Liver (tissue), 9 donors: ENCODE results near the gene LRMDA. TPM values are rescaled to one million over a fixed set of nuclear protein-coding genes. Genes with fewer than 3 reads are reported as not detected.

Experiments used
- DNase-seq: peaks from one replicate; pipeline ENCODE4 v3.0.0-alpha.2; 2017; ENCODE audit warnings: low spot score
- H3K27ac ChIP-seq, 2 donors: one replicate each; pipeline ENCODE4 v1.7.0; 2013; ENCODE audit warnings: inconsistent platforms in 2 of 2, low read length in 2 of 2, control low read depth in 1 of 2, low read depth in 1 of 2, mild to moderate bottlenecking in 1 of 2
- H3K27me3 ChIP-seq, 4 donors: one replicate each; pipeline versions ENCODE4 v1.6.1 to v1.7.0; 2013; ENCODE audit warnings: low read length in 3 of 4, inconsistent platforms in 1 of 4, mild to moderate bottlenecking in 1 of 4, moderate library complexity in 1 of 4; ENCODE audit not compliant: control insufficient read depth in 4 of 4, insufficient read depth in 4 of 4
- H3K36me3 ChIP-seq, 4 donors: one replicate each; pipeline versions ENCODE4 v1.6.1 to v1.7.0; 2013; ENCODE audit warnings: low read length in 3 of 4, mild to moderate bottlenecking in 3 of 4, low read depth in 1 of 4, moderate library complexity in 1 of 4; ENCODE audit not compliant: control insufficient read depth in 4 of 4, insufficient read depth in 3 of 4
- H3K4me1 ChIP-seq, 4 donors: one replicate each; pipeline versions ENCODE4 v1.6.1 to v1.7.0; 2013; ENCODE audit warnings: low read length in 3 of 4, mild to moderate bottlenecking in 3 of 4, moderate library complexity in 1 of 4; ENCODE audit not compliant: control insufficient read depth in 4 of 4, insufficient read depth in 4 of 4
- H3K4me3 ChIP-seq, 3 donors: one replicate each; pipeline versions ENCODE4 v1.6.1 to v1.7.0; 2013; ENCODE audit warnings: low read length in 3 of 3, control low read depth in 1 of 3, low read depth in 1 of 3, mild to moderate bottlenecking in 1 of 3
- H3K9ac ChIP-seq, 2 donors: one replicate each; pipeline ENCODE4 v1.7.0; 2013; ENCODE audit warnings: low read length in 2 of 2, mild to moderate bottlenecking in 2 of 2, moderate library complexity in 2 of 2, control low read depth in 1 of 2, low read depth in 1 of 2
- H3K9me3 ChIP-seq, 4 donors: one replicate each; pipeline versions ENCODE4 v1.6.1 to v1.7.0; 2013; ENCODE audit warnings: low read length in 3 of 4; ENCODE audit not compliant: control insufficient read depth in 4 of 4
- ATF3 ChIP-seq: IDR thresholded peaks from 2 replicates; pipeline ENCODE4 v1.6.1; 2016; ENCODE audit warnings: antibody characterized with exemption
- CTCF ChIP-seq: fragments of 150-350 bp; IDR thresholded peaks from 2 replicates; pipeline ENCODE4 v1.5.1; 2017; ENCODE audit warnings: improper control_type of control experiment, low read depth, low read length; ENCODE audit not compliant: missing input control
- EGR1 ChIP-seq, 2 donors: IDR thresholded peaks; 2 replicates each; pipeline ENCODE4 v1.6.1; 2016 to 2018; ENCODE audit warnings: antibody characterized with exemption in 2 of 2, low read depth in 2 of 2
- FOXA1 ChIP-seq: IDR thresholded peaks from 2 replicates; pipeline ENCODE4 v1.6.1; 2016; ENCODE audit warnings: antibody characterized with exemption
- FOXA2 ChIP-seq: IDR thresholded peaks from 2 replicates; pipeline ENCODE4 v1.6.1; 2016; ENCODE audit warnings: antibody characterized with exemption
- GABPA ChIP-seq, 2 donors: IDR thresholded peaks in 1 of 2; conservative IDR thresholded peaks in 1 of 2; 2 replicates each; pipeline ENCODE4 v1.6.1; 2016; ENCODE audit warnings: antibody characterized with exemption in 2 of 2, mild to moderate bottlenecking in 1 of 2, moderate library complexity in 1 of 2
- HNF4A ChIP-seq, 2 donors: conservative IDR thresholded peaks; 2 replicates each; pipeline ENCODE4 v1.6.1; 2016; ENCODE audit warnings: antibody characterized with exemption in 2 of 2, mild to moderate bottlenecking in 2 of 2
- HNF4G ChIP-seq: IDR thresholded peaks from 2 replicates; pipeline ENCODE4 v1.6.1; 2016; ENCODE audit warnings: antibody characterized with exemption
- MAX ChIP-seq: IDR thresholded peaks from 2 replicates; pipeline ENCODE4 v1.6.1; 2016; ENCODE audit warnings: antibody characterized with exemption
- RAD21 ChIP-seq, 2 donors: IDR thresholded peaks; 2 replicates each; pipeline ENCODE4 v1.6.1; 2016; ENCODE audit warnings: antibody characterized with exemption in 2 of 2, mild to moderate bottlenecking in 2 of 2
- REST ChIP-seq: IDR thresholded peaks from 2 replicates; pipeline ENCODE4 v1.6.1; 2016; ENCODE audit warnings: antibody characterized with exemption, mild to moderate bottlenecking
- RXRA ChIP-seq, 2 donors: IDR thresholded peaks; 2 replicates each; pipeline ENCODE4 v1.6.1; 2017 to 2018; ENCODE audit warnings: antibody characterized with exemption in 2 of 2, mild to moderate bottlenecking in 1 of 2
- SP1 ChIP-seq: IDR thresholded peaks from 2 replicates; pipeline ENCODE4 v1.6.1; 2018; ENCODE audit warnings: antibody characterized with exemption, mild to moderate bottlenecking
- TAF1 ChIP-seq: conservative IDR thresholded peaks from 2 replicates; pipeline ENCODE4 v1.6.1; 2016; ENCODE audit warnings: antibody characterized with exemption, mild to moderate bottlenecking
- YY1 ChIP-seq: IDR thresholded peaks from 2 replicates; pipeline ENCODE4 v1.6.1; 2016; ENCODE audit warnings: antibody characterized with exemption, mild to moderate bottlenecking
- ZBTB33 ChIP-seq: IDR thresholded peaks from 2 replicates; pipeline ENCODE4 v1.6.1; 2016; ENCODE audit warnings: antibody characterized with exemption
- WGBS: extraction: QIAGEN DNeasy Blood & Tissue Kit; methylation state at CpG from one replicate; pipeline ENCODE4 v1.1.7; 2013; 5-methylcytosine and 5-hydroxymethylcytosine counted together
- polyA plus RNA-seq, 2 donors: library from polyadenylated mRNA; stranded (reverse) in 1 of 2; unstranded in 1 of 2; fragments of 200-250 nt in 1 of 2; fragments of >200 nt in 1 of 2; fragmentation: Nextera tagmentation in 1 of 2; extraction: Ambion mirVana in 1 of 2; gene quantifications; one replicate each; pipeline versions ENCODE4 v1.2.1 to v1.2.3, GENCODE V29; 2013 to 2015
- total RNA-seq, 2 donors: library from RNA; depleted of rRNA; stranded (reverse); fragments of >200 nt; gene quantifications; one replicate each; pipeline ENCODE4 v1.2.3, GENCODE V29; 2014
- donor health status: healthy.
- donor health status: healthy.
- donor health status: healthy.
- donor health status: healthy.
- donor health status: healthy.

LRMDA gene
- total and polyA plus RNA-seq, 4 donors: 7.9 to 15.8 (median 11.3) TPM

DNA sequence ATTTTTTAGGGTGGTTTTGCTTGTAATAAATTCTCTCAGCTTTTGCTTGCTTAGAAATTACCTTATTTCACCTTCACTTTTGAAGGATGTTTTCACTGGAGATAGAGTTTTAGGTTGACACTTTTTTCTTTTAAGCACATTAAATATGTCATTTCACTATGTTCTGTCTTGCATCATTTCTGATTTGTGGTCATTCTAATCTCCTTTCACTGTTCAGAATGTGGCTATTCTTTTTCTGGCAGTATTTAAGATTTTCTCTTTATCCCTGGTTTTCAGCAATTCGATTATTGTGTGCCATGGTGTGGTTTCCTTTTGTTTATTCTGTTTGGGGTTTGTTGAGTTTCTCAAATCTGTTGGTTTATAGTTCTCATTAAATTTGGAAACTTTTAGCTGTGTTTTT is 1140.6 kb downstream of the LRMDA start:
- Histone ChIP-seq H3K4me1 (no peaks in the 10 kb centered on the region), H3K27me3 (no peaks in the 10 kb centered on the region), H3K36me3 (no peaks in the 10 kb centered on the region), H3K4me3 (no peak overlapping the region), H3K9ac (no peak overlapping the region), H3K27ac (no peak overlapping the region), H3K9me3 (no peaks in the 10 kb centered on the region)
- no peak for DNase-seq
- 99% methylated on average over 1 of the region's 1 CpG for WGBS
- no peak for TF ChIP-seq ATF3
- TF ChIP-seq MAX: no peak
- no peak for TF ChIP-seq HNF4A (conservative IDR thresholded peaks at IDR 0.05)
- no peak for TF ChIP-seq RXRA (IDR thresholded peaks at IDR 0.05)
- no peak for TF ChIP-seq RAD21 (IDR thresholded peaks at IDR 0.05)
- TF ChIP-seq ZBTB33: no peak
- no peak for TF ChIP-seq TAF1
- no peak for TF ChIP-seq SP1
- no peak for TF ChIP-seq CTCF
- no peak for TF ChIP-seq REST
- TF ChIP-seq EGR1 (IDR thresholded peaks at IDR 0.05; ENCODE audit: low read depth in 2 of 2): no peak
- no peak for TF ChIP-seq HNF4G
- no peak for TF ChIP-seq GABPA (IDR thresholded peaks at IDR 0.05 in 1 of 2, conservative IDR thresholded peaks at IDR 0.05 in 1 of 2)
- no peak for TF ChIP-seq FOXA1
- TF ChIP-seq YY1: no peak
- no peak for TF ChIP-seq FOXA2
